GM19035 (cell line): ENCODE data around the gene CR1L.
"Not testable (repeated sequence)": the region's sequence is repeated elsewhere in the genome, so short reads cannot be mapped to it uniquely, and the experiment has no call there.

Experiments used
- ATAC-seq: cut with Tn5 transposase; IDR thresholded peaks from one replicate; pipeline ENCODE4 v1.9.1; 2021; ENCODE audit not compliant: unreplicated experiment

The CR1L gene

DNA sequence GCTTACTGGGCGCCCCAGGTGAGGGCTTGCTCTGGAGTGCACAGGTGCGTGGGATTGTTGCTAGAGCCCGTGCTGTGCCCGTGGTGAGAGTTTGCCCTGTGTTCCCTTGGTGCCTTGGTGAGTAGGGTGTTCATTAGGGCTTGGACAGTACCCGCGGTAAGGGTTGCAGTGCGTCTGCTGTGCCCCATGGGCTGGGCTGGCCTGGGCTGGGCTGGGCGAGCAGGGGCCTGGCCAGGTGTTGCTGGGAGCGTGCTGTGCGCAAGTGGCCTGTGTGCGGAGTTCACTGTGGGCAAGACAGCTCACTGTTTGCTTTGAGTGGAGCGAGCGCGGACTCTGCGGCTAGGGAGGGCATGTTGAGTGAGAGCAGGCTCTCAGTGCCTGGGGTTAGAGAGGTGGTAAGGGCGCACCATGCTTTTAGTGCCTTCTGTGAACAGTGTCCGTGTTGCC is 725 bp downstream of the CR1L start:
- no peak for ATAC-seq

DNA sequence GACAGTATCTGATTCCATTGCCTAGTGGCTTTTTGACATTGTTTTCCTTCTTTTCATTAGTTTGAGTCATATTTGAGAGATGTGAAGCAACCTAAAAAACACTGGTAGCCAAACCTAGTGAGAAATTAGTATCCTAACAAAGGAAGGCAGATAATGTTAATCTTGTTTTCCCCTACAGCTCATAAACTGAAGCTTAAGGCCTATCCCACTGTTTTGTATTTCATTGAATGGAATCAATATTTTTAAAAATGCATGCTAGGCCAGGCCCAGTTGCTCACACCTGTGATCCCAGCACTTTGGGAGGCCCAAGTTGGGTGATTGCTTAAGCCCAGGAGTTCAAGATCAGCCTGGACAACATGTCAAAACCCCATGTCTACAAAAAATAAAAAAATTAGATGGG is 1.2 kb downstream of the CR1L start:
- ATAC-seq: no peak

DNA sequence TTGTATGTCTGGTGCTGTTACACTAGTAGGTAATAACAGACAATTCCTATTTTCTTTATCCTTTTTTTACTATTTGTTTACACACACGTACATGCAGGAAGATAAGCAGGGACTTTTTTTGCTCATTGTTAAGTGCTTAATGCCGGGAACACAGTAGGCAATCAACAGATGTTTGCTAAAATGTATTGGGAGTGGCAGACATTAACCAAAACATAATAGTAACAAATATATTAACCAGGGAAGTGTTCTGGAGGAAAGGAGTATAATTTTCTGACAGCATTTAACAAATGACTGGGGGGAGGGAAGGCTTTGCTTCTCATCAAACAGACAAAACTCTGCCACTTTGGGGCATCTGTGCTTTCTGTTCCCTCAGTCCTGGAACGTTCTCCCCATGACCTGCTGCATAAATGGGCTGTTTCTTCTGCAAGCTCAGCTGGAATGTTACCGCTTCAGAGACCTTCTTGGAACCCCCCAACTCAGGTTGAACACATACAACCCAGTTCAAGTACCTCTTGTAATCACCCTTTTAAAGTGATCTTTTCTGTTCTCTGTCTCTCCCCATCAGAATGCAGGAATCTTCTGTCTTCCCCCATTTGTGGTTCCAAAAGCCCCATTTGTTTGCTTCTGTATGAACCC is 2.1 kb downstream of the CR1L start:
- no peak for ATAC-seq

DNA sequence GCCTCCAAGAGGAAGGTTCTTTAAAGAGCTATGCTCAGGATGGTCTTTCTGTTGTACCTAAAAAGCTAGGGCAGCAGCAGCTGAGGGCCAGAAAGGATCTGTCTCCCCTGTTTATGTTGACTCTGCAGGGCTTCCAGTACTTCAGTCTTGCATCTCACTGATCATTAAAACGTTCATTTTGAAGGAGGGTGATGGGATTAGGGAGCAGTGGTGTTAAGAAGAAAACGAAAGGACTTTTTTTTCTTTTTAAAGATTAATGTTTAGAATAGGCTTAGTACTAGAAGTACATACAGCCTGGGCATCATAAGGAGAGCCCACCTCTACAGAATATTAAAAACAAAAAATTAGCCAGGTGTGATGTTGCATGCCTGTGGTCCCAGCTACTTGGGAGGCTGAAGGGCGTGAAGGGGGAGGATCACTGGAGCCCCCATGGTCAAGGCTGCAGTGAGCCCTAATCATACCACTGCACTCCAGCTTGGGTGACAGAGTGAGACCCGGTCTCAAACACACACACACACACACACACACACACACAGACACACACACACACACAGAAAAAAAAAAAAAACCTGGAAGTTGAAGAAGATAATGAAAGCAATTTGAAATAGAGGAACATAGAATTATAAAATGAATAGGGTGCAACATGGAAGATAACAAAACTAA is 2.9 kb downstream of the CR1L start:
- ATAC-seq: no peak

DNA sequence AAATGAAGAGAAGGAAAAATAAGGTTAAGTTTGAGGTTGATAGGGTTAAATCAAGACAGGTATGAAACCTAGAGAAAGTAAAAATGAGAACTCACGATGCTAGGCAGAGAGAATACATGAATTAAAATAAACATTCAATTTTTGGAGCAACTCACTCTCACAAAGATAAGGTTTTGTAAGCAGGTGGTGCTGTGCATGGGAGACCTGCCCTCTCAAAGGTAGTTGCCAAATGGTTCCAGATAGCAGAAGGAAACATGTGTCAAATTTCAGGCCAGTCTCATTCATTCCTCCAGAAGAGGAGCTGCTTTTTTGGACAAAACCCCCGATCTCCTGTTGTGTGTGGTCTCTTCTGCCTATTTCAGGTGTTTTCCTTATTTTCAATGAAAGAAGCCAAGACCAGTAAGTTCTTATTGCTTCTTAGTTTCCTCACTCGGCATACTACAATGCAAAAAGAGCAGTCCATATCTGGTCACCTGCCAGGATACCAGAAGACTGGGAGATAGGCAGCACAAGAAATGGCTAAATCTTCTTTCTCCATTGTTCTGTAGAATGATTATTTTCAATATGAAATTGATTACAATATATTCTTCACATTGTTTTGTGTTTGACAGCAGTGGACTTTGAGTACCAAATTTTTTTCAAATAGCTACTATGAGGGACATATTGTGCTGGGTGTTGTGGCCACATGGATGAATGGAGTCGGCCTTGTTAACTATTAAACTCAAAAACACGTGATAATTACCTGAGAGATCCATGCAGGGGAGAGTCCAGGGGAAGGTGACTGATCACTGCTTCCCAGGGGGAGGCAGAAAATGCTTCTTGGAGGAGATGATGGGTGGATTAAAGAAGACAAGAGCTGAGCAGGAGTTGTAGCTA is 3.6 kb downstream of the CR1L start:
- no peak for ATAC-seq

DNA sequence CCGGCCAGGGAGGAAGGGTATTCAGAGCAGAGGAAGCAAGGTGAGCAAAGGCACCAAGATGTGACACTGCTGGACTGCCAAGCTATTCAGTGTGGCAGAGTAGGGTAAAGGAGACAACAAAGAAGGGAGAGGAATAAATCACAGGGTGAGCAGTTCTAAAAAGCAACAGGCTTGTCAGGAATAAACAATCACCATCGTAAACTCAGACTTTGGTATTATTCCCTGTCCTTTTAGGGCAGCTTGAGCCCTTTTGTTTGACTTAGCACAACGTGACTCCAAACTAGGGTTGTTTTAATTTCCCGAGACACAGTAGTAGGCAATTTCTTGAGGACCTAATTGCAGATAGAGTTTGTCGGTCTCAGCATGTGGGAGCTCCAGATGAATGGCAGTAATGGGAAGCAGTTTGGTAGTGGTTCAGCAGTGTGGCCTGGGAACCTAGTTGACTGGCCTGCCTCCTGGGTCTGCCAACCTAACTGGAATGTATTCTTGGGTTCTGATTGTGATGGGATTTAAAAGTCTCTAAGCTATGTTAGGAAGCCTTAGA is 4.3 kb downstream of the CR1L start:
- ATAC-seq: no peak

DNA sequence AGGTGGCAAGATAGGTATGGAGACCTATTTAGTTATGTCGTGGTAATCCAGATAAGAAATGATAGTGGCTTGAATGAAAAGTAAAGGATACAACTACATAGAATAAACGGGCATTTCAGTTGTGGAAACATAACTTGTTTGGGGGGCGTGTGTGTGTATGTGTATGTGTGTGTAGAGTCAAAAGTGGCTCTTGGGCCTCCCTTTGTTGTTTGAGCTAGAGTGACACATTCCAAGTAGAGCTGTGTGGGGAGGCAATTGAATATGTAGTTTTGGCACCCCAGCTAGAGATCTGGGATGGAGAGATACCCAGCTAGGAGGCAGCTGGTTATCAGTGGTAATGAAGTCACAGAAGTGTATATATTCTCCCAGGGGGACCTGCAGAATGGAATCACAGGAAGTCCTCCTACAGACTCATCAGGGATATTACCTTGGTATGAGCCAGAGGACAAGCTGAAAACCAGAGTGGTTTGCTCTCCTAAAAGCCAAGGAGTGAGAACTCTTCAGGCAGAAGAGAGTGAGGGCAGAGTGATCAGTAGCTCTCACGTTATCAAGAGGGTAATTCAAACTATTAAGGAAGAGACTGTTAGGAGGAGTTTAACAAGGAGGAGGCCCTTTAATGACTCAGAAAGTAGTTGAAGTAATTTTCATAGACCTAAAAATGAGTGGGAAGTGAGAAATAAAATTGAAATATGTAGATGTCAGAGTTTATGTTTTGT is 5.1 kb downstream of the CR1L start:
- no peak for ATAC-seq

DNA sequence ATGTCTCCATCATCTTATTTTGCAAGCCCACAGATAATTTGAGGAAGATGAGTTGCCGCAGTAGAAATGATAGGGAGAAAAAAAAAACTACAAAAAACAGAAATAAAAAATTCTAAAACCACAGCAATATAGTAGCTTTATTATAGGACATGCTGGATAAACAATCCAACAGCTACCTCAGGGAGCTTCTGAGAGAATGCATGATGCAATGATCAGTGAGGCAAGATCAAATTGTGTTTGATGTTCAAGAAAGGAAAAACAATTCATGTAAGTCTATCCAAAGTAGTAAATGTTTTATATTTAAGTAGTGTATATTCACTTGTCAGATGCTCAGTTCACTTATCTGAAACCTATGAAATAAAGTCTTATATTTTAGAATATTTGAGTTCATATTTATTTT is 6.7 kb downstream of the CR1L start:
- no peak for ATAC-seq

DNA sequence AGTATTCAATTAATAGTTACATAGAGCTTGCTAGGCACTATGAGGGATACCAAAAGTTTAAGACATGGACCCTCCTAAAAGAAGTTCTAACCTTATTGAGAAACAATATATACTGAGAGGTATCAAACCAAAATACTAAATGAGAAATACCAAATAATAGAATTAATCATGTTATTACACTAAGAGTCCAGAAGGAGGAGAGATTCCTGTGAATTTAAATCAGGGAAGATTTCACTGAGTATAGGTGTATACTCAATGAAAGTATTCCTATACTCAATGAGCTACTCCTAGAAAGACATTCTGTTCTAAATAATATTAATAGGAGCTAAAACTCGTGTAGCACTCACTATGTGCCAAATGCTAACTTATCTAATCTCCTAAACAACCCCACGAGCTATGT is 9.4 kb downstream of the CR1L start:
- no peak for ATAC-seq

DNA sequence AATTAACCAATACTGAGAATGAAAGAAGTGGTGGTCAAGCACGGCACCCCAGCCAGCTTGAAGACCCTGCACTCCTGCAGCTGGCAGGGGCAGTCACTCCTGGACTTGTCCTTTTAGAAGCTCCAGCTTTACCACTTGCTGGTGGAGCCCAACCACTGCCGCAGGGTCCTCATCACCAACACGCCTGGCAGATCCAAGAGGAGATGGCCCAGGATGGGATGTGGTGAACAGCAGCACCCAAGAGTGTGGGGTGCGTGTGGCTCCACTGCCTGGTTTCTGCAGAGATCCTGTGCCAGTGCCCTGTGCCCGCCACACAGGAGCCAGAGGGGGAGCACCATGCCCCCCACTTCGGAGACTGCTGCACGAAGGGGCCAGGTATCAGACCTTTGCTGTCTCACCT is 13.5 kb downstream of the CR1L start:
- no peak for ATAC-seq

DNA sequence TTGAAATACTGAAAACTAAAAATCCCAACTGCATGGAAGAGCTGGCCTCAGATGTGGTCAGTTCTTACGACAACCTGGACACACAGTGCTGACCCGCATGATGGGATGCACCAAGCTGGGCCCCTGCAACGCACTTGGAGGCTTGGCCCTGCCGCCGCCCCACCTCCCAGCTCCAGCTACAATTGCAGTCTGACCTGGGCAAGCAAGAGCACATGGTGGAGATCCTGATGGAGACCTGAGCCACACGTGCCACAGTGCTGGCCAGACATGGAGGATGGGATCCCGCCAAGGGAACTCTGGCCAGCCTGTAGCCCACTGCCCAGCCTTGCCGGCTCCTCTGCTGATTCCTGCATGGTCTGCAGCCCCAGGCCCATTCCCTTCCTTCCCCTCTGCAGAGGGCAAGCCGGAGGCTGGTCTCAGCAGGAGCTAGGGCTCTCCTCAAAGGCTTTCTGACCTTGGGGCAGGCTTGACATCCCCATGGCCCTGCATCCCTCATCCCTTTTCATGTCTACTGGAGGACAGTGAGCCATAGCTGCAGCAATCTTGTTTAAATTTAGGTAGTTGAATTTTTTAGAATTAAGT is 14.1 kb downstream of the CR1L start:
- ATAC-seq: no peak

DNA sequence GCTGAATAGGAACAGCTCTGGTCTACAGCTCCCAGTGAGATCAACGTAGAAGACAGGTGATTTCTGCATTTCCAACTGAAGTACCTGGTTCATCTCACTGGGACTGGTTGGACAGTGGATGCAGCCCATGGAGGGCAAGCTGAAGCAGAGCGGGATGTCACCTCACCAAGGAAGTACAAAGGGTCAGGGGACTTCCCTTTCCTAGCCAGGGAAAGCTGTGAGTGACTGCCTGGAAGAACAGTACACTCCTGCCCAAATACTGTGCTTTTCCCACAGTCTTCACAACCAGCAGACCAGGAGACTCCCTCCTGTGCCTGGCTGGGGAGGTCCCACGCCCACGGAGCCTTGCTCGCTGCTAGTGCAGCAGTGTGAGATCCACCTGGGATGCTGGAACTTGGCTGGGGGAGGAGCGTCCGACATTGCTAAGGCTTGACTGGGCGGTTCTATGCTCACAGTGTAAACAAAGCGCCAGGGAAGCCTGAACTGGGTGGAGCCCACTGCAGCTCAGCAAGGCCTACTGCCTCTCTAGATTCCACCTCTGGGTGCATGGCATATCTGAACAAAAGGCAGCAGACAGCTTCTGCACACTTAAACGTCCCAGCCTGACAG is 14.7 kb downstream of the CR1L start:
- no peak for ATAC-seq

DNA sequence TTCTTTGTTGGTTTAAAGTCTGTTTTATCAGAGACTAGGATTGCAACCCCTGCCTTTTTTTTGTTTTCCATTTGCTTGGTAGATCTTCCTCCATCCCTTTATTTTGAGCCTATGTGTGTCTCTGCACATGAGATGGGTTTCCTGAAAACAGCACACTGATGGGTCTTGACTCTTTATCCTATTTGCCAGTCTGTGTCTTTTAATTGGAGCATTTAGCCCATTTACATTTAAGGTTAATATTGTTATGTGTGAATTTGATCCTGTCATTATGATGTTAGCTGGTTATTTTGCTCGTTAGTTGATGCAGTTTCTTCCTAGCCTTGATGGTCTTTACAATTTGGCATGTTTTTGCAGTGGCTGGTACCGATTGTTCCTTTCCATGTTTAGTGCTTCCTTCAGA is 16.5 kb downstream of the CR1L start:
- not testable (repeated sequence) for ATAC-seq

DNA sequence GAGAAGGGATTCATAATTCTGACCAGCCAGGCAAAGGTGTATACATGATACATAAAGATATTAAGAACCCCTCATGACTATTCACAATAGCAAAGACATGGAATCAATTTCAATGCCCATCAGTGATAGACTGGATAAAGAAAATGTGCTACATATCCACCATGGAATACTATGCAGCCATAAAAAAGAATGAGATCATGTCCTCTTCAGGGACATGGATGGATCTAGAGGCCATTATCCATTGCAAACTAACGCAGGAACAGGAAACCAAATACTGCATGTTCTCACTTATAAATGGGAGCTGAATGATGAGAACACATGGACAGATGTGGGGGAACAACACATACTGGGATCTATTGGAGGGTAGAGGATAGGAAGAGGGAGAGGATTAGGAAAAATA is 21.4 kb downstream of the CR1L start:
- ATAC-seq: no peak

DNA sequence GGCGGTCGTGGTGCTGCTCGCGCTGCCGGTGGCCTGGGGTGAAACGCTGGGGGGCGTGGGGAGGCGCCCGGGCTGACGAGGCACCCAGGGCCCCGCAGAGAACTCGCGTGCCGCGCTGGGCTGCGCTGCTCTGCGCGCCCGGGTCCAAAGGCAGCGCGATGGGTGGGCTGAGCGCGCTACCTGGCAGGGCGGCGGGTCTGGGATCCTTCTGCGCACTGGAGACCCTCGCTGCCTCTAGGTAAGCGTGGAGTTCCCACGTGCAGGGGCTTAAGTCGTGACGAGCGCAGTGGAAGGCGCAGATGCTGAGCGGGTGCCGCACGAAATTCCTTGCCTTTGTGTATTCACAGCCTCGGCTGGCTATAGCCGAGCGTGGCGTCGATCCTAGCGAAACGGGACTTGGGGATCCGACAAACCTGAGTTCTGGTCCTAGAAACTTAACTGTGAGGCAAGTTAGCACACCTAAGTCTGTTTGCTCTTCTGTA is 24.6 kb downstream of the CR1L start:
- ATAC-seq: no peak

DNA sequence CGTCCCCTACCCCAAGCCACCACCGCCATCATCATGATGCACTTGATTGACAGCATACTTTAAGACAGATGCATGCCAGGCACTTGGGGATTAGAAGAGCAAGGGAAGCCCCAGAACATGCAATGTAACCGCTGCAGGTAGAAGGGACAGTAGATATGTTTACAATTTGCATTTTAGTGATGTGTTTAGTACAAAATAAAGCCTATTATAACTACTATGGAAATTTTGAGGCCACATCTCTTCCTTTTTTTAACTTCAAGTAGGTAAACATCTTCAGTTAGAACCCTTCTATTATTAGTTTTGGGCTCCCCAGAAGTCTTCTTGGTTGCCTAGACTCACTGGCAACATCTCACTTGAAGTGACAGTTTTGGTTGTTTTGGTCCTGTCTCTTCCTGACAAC is 25.3 kb downstream of the CR1L start:
- peak; percentile 89 for ATAC-seq

DNA sequence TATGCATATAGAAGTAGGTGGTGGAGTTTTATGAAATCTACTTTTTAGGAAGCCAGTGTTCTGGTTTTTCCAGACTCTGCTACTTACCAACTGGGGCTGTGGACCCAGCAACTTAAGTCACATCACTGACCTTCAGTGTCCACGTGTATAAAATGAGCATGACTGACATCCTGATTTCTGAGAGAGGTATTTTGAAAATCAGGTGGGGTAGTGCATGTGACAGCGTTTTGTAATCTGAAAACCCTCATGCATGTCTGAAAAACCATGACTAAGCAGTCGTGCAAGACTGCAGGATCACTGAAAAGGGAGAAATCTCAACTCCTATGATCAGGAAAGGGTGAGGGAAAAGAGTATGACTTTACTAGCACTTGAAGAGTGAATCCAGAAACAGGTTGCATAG is 26.1 kb downstream of the CR1L start:
- ATAC-seq: no peak

DNA sequence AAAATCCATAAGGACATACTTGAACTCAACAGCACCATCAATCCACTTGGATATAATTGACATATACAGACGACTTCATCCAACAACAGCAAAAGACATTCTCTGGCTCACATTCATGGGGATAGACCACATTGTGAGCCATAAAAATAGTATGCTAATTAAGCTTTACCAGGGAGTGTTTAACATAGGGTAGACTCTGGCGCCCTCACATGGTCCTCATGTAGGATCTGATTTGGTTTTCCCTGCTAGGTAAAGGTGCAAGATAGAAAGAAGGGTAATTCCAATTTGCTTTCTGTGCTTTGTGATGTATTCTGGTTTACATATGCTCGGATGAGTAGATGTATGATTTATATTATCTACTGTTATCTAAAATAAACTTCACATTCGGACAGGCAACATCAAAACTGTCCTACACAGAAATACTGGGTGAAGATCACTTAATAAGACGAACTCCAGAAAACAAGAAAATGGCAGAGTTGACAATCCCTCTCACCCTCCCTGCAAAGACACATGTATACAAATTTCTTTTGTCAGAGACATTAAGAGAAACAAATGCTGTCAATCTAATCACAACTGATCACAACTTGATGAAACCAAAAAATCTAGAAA is 27.7 kb downstream of the CR1L start:
- no peak for ATAC-seq

DNA sequence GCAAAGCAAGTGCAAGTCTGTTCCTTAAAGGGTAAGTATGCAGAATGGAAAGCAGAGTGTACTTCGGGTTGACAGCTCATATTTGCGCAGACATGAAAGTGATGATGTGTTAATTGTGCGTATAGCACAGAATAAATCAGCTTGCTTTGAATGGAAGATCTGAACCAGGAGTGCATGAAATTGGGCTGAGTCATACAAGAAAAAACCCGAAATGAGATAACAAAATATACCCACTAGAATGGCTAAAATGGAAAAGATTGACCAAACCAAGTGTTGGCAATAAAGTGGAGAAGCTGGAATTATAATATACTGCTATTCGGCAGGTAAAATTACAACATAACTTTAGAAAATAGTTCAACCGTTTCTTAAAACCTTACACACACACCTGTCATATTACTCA is 28.5 kb downstream of the CR1L start:
- ATAC-seq: no peak

DNA sequence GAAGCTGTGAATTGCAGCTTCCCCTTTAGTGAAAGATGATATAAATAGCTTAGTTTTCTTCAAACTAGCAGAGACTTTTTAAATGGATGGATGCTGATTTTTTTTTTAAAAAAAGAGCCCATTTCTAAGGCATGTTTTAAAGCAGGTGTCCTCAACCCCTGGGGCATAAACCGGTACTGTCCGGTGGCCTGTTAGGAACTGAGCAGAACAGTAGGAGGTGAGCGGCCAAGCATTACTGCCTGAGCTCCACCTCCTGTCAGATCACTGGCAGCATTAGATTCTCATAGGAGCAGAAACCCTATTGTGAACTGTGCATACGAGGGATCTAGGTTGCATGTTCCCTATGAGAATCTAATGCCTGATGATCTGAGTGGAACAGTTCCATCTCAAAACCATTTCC is 31.2 kb downstream of the CR1L start:
- ATAC-seq: no peak
